MCF 10A (cell line): ENCODE results near the gene BAIAP2L1. TPM values are rescaled to one million over a fixed set of nuclear protein-coding genes. Genes with fewer than 3 reads are reported as not detected.

Source experiments
- BruUV-seq: library from RNA; stranded (reverse); fragments of 400-500 nt; replicated peaks from 2 replicates; lab custom pipeline; 2021; lab: Mats Ljungman, UMichigan
- CTCF ChIA-PET: fragments of 300-600 bp; sonication (Branson Sonifier 250); formaldehyde crosslinking; extraction: SDS; loops from one replicate; lab custom pipeline; 2021; ENCODE audit warnings: antibody characterized with exemption, inconsistent platforms; lab: Yijun Ruan, JAX
- POLR2A ChIA-PET: fragments of 300-600, 350-650 bp; sonication (Branson Sonifier 250); formaldehyde crosslinking; extraction: SDS; loops from one replicate; lab custom pipeline; 2020; ENCODE audit warnings: antibody characterized with exemption, inconsistent platforms; lab: Yijun Ruan, JAX
- DNase-seq: peaks from one replicate; pipeline ENCODE4 v3.0.0-alpha.2; 2018; ENCODE audit not compliant: unreplicated experiment
- H3K27ac Mint-ChIP-seq: one replicate; pipeline ENCODE4 v1.8.0; 2022; ENCODE audit warnings: mild to moderate bottlenecking, low read depth, mixed read lengths; ENCODE audit not compliant: unreplicated experiment
- H3K27me3 Mint-ChIP-seq: one replicate; pipeline ENCODE4 v1.8.0; 2022; ENCODE audit warnings: mixed read lengths; ENCODE audit not compliant: insufficient read depth, unreplicated experiment
- H3K36me3 Mint-ChIP-seq: one replicate; pipeline ENCODE4 v1.8.0; 2022; ENCODE audit warnings: mild to moderate bottlenecking, moderate library complexity, mixed read lengths; ENCODE audit not compliant: insufficient read depth, unreplicated experiment
- H3K4me1 Mint-ChIP-seq: one replicate; pipeline ENCODE4 v1.8.0; 2022; ENCODE audit warnings: mixed read lengths; ENCODE audit not compliant: insufficient read depth, unreplicated experiment
- H3K4me3 Mint-ChIP-seq: one replicate; pipeline ENCODE4 v1.8.0; 2022; ENCODE audit warnings: mild to moderate bottlenecking, moderate library complexity, mixed read lengths; ENCODE audit not compliant: unreplicated experiment
- H3K9me3 Mint-ChIP-seq: one replicate; pipeline ENCODE4 v1.8.0; 2022; ENCODE audit warnings: mixed read lengths; ENCODE audit not compliant: unreplicated experiment
- intact Hi-C: fragments of 100-400 bp; cut with micrococcal nuclease; formaldehyde crosslinking; loops from 2 replicates; pipeline ENCODE4 v1.14.1; 2022
- total RNA-seq: library from RNA; stranded (reverse); gene quantifications from 2 replicates; pipeline ENCODE4 v1.2.3, GENCODE V29; 2022
- TF ChIP-seq, protein P1 (sequence below): fragments of 200-600 bp; IDR thresholded peaks from one replicate; pipeline ENCODE4 v1.8.0; 2022; ENCODE audit warnings: antibody characterized with exemption, mild to moderate bottlenecking; ENCODE audit not compliant: unreplicated experiment

Gene BAIAP2L1
- total RNA-seq, 1 experiment from 2014 or later, result 60.2 TPM

DNA sequence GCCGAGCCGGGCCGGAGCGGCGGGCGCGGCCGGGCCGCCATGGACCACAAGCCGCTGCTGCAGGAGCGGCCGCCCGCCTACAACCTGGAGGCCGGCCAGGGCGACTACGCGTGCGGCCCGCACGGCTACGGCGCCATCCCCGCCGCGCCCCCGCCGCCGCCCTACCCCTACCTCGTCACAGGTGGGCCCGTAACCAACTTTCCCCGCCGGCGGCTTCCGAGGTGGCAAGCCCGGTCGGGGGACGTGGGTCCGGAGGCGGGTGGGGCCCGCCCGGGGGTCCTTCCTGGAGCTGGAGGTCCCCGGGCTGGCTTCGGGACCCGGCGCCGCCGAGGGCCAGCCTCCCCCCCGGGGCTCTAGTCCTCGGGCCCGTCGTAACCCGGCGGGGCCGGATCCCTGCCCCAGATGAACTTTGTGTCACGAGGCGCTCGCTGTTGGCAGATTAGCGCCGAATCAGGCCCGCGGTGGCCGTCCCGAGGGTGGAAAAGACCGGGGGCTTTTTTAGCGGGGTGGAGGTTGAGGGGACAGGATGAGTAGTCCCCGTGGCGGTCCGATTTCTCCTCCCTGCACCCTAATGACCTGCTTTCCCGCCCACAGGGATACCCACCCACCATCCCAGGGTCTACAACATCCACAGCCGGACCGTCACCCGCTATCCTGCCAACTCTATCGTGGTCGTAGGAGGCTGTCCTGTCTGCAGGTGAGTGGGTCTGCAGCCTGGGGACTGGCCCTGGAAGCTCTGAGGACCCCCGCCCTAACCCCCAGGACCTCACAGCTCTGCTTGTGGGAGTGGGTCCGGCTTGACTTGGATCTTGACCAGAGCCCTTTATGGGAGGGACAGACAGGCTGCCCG, 118.9 kb downstream of the BAIAP2L1 start:
- peak overlapping the region; percentile 87 for H3K27ac Mint-ChIP-seq
- ChIA-PET POLR2A (interaction anchor here (0.6 to 1.8 kb wide), 4 partner anchors 30 to 136 kb away, joined by 3 to 7 read pairs (median 3); partner anchors contain the start of gene TECPR1), CTCF (interaction anchor here (1.2 kb wide), 1 partner anchor 119 kb away, joined by 5 read pairs; the partner anchor contains the start of gene BAIAP2L1)
- H3K4me1 Mint-ChIP-seq, result peaks cover 29% of the 10 kb centered on the region
- intact Hi-C loops, result loop anchor here (10.0 kb wide), 1 partner anchor 563 kb away; no protein-coding TSS in a partner anchor
- no peaks in the 10 kb centered on the region for H3K27me3 Mint-ChIP-seq
- TF ChIP-seq, protein P1, sequence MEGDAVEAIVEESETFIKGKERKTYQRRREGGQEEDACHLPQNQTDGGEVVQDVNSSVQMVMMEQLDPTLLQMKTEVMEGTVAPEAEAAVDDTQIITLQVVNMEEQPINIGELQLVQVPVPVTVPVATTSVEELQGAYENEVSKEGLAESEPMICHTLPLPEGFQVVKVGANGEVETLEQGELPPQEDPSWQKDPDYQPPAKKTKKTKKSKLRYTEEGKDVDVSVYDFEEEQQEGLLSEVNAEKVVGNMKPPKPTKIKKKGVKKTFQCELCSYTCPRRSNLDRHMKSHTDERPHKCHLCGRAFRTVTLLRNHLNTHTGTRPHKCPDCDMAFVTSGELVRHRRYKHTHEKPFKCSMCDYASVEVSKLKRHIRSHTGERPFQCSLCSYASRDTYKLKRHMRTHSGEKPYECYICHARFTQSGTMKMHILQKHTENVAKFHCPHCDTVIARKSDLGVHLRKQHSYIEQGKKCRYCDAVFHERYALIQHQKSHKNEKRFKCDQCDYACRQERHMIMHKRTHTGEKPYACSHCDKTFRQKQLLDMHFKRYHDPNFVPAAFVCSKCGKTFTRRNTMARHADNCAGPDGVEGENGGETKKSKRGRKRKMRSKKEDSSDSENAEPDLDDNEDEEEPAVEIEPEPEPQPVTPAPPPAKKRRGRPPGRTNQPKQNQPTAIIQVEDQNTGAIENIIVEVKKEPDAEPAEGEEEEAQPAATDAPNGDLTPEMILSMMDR, result no peak
- peak; percentile 14 for DNase-seq
- no peaks in the 10 kb centered on the region for H3K9me3 Mint-ChIP-seq
- peaks cover 30% of the 10 kb centered on the region for H3K36me3 Mint-ChIP-seq
- BruUV-seq, result no TSS peak
- H3K4me3 Mint-ChIP-seq, result peak overlapping the region; percentile 91

DNA sequence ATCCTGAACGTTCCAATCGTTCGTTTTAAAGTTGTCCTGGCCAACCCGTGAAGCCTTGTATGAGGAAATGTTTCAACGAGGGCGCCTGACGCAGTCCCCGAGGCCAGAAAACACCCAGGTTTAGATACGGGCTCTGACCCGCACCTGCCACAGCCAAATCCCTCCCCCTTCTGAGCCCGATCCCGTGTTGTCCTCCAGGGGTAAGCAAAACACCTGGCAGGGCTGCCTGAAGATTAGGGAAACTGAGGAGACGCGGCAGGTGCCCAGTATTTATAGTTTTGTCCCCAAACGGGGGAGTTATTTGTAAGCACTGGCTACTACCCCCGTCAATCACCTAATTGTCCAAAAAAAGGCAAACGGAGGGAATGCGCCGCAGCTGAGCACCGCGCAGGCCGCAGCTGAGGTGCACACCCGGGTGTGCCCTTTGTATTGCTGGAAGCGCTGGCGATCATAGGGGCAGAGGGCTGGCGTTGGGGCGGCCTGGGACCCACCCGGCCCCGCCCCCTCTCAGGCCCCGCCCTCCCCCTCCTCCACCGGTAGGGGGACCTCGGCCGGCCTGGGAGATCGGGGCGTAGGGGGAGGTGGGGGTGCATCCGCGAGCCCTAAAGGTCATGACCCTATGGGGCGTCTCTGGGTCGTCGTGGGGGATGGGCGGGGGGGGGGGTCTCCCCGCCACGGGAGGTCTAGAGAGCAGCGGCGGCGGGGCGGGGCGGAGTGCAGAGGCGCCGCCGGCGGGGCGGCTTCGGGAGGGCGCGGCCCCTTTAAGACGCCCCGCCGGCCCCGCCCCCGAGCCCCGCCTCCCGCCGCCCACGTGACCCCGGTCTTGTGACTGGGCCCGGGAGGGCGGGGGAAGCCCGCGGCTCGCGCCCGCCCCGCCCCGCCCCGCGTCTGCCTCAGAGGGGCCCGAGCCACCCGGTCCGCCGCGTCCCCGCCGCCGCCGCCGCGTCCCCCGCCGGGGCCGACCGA, 119.8 kb downstream of the BAIAP2L1 start, which contains the start of gene BRI3:
Gene BRI3, plus strand, starts transcription at position 896 of the 966 bp plus-strand sequence. CDS start 110 bp downstream, outside the sequence.
- ChIA-PET POLR2A (interaction anchor here (0.8 to 1.8 kb wide), 5 partner anchors 14 to 120 kb away, joined by 3 to 16 read pairs (median 6); partner anchors contain the start of genes BAIAP2L1 and TECPR1), CTCF (interaction anchor here (0.6 to 2.4 kb wide), 5 partner anchors 12 to 259 kb away, joined by 3 to 7 read pairs (median 4); no protein-coding TSS in a partner anchor)
- intact Hi-C loops, result loop anchor here (10.0 kb wide), 1 partner anchor 564 kb away; no protein-coding TSS in a partner anchor
- Mint-ChIP-seq H3K27ac (peak within 1 kb of the TSS; percentile 87), H3K36me3 (peaks cover 30% of the 10 kb centered on the region), H3K9me3 (no peaks in the 10 kb centered on the region), H3K4me1 (peaks cover 23% of the 10 kb centered on the region), H3K4me3 (peak within 1 kb of the TSS; percentile 91), H3K27me3 (no peaks in the 10 kb centered on the region)
- TF ChIP-seq, protein P1, result peak; percentile 9
- no TSS peak for BruUV-seq
- DNase-seq, result peak; percentile 90

DNA sequence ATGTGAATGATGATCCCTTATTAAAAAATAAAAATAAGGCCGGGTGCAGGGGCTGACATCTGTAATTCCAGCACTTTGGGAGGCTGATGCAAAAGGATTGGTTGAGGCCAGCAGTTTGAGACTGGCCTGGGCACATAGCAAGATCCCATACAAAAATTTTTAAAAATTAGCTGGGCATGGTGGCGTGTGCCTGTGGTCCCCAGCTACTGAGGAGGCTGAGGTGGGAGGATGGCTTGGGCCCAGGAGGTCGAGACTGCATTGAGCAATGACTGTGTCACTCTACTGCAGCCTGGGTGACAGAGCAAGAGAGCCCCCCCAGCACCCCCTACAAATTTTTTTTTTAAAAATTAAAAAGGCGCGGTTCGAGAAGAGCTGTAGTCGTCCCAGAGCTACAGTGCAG, 120.6 kb downstream of the BAIAP2L1 start:
- TF ChIP-seq, protein P1, result no peak
- BruUV-seq, result no TSS peak
- Mint-ChIP-seq H3K36me3 (peaks cover 30% of the 10 kb centered on the region), H3K27ac (no peak overlapping the region), H3K4me1 (peaks cover 20% of the 10 kb centered on the region), H3K27me3 (no peaks in the 10 kb centered on the region), H3K4me3 (peak overlapping the region; percentile 68), H3K9me3 (no peaks in the 10 kb centered on the region)
- intact Hi-C loops, result loop anchor here (10.0 kb wide), 1 partner anchor 565 kb away; no protein-coding TSS in a partner anchor
- ChIA-PET CTCF (interaction anchor here (0.6 to 2.4 kb wide), 5 partner anchors 12 to 259 kb away, joined by 3 to 7 read pairs (median 4); no protein-coding TSS in a partner anchor), POLR2A (interaction anchor here (0.7 to 1.8 kb wide), 6 partner anchors 13 to 1539 kb away, joined by 3 to 16 read pairs (median 5); partner anchors contain the start of genes BAIAP2L1 and TECPR1)
- no peak for DNase-seq
